ENCODE data around the gene CRACR2B.

CRACR2B gene

DNA sequence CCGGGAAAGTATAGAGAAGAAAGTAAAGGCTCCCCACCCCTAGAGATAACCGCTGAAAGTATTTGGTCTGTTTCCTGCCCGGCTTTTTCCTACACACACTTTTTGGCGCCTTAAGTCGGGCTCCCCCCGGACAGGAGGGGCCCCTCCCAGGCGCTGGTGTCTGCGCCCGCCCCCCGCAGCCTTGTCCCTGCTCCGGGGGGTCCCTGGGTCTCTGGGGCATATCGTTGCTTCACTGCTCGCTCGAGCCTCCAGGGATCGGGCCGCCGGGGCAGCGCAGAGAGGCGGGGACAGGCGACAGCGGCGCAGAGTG is 928 bp upstream of the CRACR2B start:
- Histone ChIP-seq H3K4me3 (ENCODE audit: low read depth in 1 of 5, low read length in 5 of 5) (peak overlapping the region in 2 of 5 donors; percentile 55 to 59), H3K9ac (ENCODE audit: low read length in 5 of 5) (peak overlapping the region in 3 of 5 donors; percentile 7 to 45 (median 35)), H3K27me3 (ENCODE audit: control insufficient read depth in 5 of 5, insufficient read depth in 4 of 5, low read length in 5 of 5) (no peaks in the 10 kb centered on the region), H3K36me3 (ENCODE audit: control insufficient read depth in 5 of 5, insufficient read depth in 5 of 5, low read length in 5 of 5) (peaks cover 0 to 37% (median 29%) of the 10 kb centered on the region in 5 donors), H3K27ac (ENCODE audit: low read depth, low read length) (peak overlapping the region; percentile 67), H3K9me3 (ENCODE audit: control insufficient read depth in 5 of 5, low read length in 5 of 5) (no peaks in the 10 kb centered on the region), H3K4me1 (ENCODE audit: control insufficient read depth in 5 of 5, insufficient read depth in 5 of 5, low read length in 5 of 5) (peaks cover 4 to 96% (median 82%) of the 10 kb centered on the region in 5 donors)

DNA sequence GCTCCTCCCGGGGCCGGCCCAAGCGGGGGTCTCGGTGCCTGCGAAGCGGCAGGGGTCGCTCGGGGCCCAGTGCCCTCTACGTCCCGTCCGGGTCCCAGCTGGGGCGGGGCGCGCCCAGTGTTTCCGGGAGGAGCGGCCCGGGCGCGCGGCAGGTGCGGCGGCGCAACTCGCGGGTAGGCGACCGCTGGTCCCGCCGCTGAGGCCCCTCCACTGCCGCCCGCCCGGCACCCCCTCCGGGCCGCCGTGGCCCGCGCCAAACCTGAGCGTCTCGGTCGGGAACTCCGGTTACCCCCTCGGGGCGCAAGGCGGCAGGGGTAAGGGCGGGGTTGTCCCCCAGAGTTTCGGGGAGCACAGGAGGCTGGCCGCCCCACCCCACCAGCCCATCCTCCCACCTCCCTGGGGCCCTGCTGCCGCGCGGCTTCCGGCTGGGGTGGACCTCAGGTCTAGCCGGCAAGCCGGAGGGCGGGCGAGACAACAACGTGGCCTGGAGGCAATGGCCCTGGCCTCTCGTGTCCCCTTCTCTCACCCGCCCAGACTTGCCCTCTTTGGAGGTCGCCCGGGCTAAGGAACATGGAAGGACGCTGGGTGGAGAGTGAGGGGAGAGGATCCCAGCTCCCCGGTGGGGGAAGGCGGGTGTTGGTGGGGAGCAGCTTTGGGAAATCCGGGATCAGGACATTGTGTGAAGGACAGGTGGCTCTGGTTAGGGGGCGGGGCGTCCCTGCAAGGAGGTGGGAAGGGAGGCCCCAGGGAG is 398 bp upstream of the CRACR2B start:
- Histone ChIP-seq H3K4me1 (ENCODE audit: control insufficient read depth in 5 of 5, insufficient read depth in 5 of 5, low read length in 5 of 5) (peaks cover 3 to 96% (median 82%) of the 10 kb centered on the region in 5 donors), H3K9me3 (ENCODE audit: control insufficient read depth in 5 of 5, low read length in 5 of 5) (no peaks in the 10 kb centered on the region), H3K27me3 (ENCODE audit: control insufficient read depth in 5 of 5, insufficient read depth in 4 of 5, low read length in 5 of 5) (no peaks in the 10 kb centered on the region), H3K4me3 (ENCODE audit: low read depth in 1 of 5, low read length in 5 of 5) (peak overlapping the region in 3 of 5 donors; percentile 22 to 59 (median 55)), H3K9ac (ENCODE audit: low read length in 5 of 5) (peak overlapping the region in 4 of 5 donors; percentile 7 to 45 (median 30)), H3K27ac (ENCODE audit: low read depth, low read length) (peak overlapping the region; percentile 67), H3K36me3 (ENCODE audit: control insufficient read depth in 5 of 5, insufficient read depth in 5 of 5, low read length in 5 of 5) (peaks cover 0 to 32% (median 27%) of the 10 kb centered on the region in 5 donors)

DNA sequence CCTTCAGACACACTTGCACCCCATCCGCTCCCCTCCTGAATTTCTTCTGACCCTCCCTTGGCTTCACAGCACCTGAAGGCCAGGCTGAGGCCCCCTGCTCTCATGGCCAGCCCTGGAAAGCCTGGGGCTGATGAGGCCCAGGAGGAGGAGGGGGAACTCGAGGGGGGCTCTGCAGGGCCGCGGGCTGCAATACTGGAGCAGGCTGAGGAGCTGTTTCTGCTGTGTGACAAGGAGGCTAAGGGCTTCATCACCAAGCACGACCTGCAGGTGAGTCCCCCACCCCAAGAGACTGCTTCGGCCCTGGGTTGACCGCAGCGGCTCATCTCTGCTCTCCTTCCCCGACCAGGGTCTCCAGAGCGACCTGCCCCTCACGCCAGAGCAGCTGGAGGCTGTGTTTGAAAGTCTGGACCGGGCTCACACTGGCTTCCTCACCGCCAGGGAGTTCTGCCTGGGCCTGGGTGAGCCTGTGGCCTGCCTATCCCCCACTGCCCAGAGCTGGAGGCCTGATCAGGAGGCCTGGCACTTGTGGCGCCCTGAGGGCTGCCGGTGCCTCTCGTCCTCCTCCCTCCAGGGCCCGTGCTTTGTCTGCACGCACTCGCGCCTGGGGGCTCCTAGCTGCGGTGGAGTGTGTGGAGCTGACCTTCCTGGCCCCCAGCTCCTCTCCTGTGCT is 922 bp downstream of the CRACR2B start:
- no peaks in the 10 kb centered on the region for H3K27me3 ChIP-seq (ENCODE audit: control insufficient read depth in 5 of 5, insufficient read depth in 4 of 5, low read length in 5 of 5)
- no peaks in the 10 kb centered on the region for H3K9me3 ChIP-seq (ENCODE audit: control insufficient read depth in 5 of 5, low read length in 5 of 5)
- peak overlapping the region; percentile 67 for H3K27ac ChIP-seq (ENCODE audit: low read depth, low read length)

DNA sequence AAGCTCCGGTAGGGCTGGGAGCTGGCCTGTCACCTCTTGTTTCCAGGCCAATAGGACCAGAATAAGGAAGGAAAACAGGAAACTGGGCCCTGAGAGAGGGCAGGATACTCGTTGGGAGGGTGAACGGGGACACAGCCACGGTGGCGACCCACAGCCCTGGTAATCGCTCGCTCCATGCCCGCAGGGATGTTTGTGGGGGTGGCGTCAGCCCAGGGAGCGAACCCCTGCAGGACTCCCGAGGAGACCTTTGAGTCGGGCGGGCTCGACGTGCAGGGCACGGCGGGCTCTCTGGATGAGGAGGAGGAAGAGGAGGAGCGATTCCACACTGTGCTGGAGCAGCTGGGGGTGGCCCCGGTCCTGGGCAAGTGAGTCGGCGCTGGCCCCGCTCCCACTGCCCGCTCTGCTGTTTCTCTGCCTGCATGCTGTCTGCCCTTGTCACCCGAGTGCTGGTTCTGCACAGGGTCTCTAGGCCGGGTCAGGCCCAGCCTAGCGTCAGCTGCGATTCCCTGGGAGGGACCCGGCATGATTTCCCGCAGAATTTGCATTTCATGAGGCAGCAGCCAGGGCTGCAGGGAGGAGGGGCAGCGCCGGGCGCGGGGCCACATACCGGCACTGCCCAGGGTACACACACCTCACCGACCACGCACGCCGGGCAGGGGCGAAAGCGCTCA is 1.6 kb downstream of the CRACR2B start:
- Histone ChIP-seq H3K27me3 (ENCODE audit: control insufficient read depth in 5 of 5, insufficient read depth in 4 of 5, low read length in 5 of 5) (no peaks in the 10 kb centered on the region), H3K36me3 (ENCODE audit: control insufficient read depth in 5 of 5, insufficient read depth in 5 of 5, low read length in 5 of 5) (peaks cover 0 to 14% (median 10%) of the 10 kb centered on the region in 5 donors), H3K4me1 (ENCODE audit: control insufficient read depth in 5 of 5, insufficient read depth in 5 of 5, low read length in 5 of 5) (peaks cover 4 to 90% (median 77%) of the 10 kb centered on the region in 5 donors), H3K9me3 (ENCODE audit: control insufficient read depth in 5 of 5, low read length in 5 of 5) (no peaks in the 10 kb centered on the region), H3K4me3 (ENCODE audit: low read depth in 1 of 5, low read length in 5 of 5) (peak overlapping the region in 4 of 5 donors; percentile 58 to 75 (median 64)), H3K27ac (ENCODE audit: low read depth, low read length) (peak overlapping the region; percentile 23), H3K9ac (ENCODE audit: low read length in 5 of 5) (peak overlapping the region in 2 of 5 donors; percentile 53 to 74)

More for the DNA sequence above, 922 bp downstream of the CRACR2B start:
- Histone ChIP-seq H3K4me3 (ENCODE audit: low read depth in 1 of 5, low read length in 5 of 5) (peak overlapping the region in 3 of 5 donors; percentile 62 to 75 (median 66)), H3K9ac (ENCODE audit: low read length in 5 of 5) (peak overlapping the region in 2 of 5 donors; percentile 53 to 74), H3K36me3 (ENCODE audit: control insufficient read depth in 5 of 5, insufficient read depth in 5 of 5, low read length in 5 of 5) (peaks cover 0 to 21% (median 17%) of the 10 kb centered on the region in 5 donors), H3K4me1 (ENCODE audit: control insufficient read depth in 5 of 5, insufficient read depth in 5 of 5, low read length in 5 of 5) (peaks cover 3 to 89% (median 77%) of the 10 kb centered on the region in 5 donors)

DNA sequence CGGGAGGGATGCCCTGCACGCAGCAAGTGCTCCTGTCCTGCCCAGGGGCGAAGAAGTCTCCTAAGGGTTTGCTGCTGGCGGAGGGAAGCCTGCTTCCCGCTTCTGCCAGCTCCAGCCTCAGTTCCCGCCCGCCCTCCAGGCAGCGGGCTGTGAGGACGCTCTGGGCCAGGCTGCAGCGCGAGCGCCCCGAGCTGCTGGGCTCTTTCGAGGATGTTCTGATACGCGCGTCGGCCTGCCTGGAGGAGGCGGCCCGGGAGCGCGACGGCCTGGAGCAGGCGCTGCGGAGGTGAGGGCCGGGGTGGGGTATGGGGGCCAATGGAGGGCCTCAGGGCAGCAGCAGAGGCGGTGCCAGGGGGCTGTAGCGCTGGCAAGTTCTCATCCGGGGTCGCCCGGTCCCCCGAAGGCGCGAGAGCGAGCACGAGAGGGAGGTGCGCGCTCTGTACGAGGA is 2.2 kb downstream of the CRACR2B start:
- Histone ChIP-seq H3K36me3 (ENCODE audit: control insufficient read depth in 5 of 5, insufficient read depth in 5 of 5, low read length in 5 of 5) (peaks cover 0 to 9% (median 5%) of the 10 kb centered on the region in 5 donors), H3K9ac (ENCODE audit: low read length in 5 of 5) (peak overlapping the region in 2 of 5 donors; percentile 53 to 74), H3K4me1 (ENCODE audit: control insufficient read depth in 5 of 5, insufficient read depth in 5 of 5, low read length in 5 of 5) (peaks cover 6 to 91% (median 78%) of the 10 kb centered on the region in 5 donors), H3K27ac (ENCODE audit: low read depth, low read length) (peak overlapping the region; percentile 23), H3K9me3 (ENCODE audit: control insufficient read depth in 5 of 5, low read length in 5 of 5) (no peaks in the 10 kb centered on the region), H3K27me3 (ENCODE audit: control insufficient read depth in 5 of 5, insufficient read depth in 4 of 5, low read length in 5 of 5) (no peaks in the 10 kb centered on the region), H3K4me3 (ENCODE audit: low read depth in 1 of 5, low read length in 5 of 5) (peak overlapping the region in 4 of 5 donors; percentile 58 to 75 (median 64))

DNA sequence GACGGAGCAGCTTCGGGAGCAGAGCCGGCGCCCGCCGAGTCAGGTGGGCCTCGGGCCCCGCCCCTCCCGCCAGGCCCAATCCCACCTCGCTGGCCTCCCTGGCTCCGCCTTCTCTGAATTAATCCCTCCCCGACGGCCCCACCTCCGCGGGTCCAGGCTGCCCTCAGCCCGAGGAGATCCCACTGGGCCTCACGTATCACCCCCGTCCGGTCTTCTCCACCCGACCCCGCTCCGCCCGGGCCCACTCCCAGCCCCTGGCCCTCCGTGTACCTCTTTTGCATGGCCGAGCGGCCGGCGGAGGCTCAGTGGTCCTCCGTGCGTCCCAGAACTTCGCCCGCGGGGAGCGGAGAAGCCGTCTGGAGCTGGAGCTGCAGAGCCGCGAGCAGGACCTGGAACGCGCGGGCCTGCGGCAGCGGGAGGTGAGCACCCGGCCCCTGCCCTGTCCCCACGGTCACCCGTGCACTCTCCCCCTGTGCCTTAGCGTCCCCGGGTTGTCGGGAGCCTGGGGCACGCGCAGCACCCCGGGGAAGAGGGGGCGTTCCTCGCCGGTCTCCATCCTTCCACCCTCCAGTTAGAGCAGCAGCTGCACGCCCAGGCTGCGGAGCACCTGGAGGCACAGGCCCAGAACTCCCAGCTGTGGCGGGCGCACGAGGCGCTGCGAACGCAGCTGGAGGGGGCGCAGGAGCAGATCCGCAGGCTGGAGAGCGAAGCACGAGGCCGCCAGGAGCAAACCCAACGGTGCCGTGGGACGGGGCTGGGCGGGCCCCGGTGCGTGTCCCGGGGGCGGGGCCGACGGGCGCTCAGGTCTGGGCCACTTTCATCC is 2.8 kb downstream of the CRACR2B start:
- peaks cover 6 to 89% (median 80%) of the 10 kb centered on the region in 5 donors for H3K4me1 ChIP-seq (ENCODE audit: control insufficient read depth in 5 of 5, insufficient read depth in 5 of 5, low read length in 5 of 5)
- H3K36me3 ChIP-seq (ENCODE audit: control insufficient read depth in 5 of 5, insufficient read depth in 5 of 5, low read length in 5 of 5): peaks cover 0 to 2% (median 0%) of the 10 kb centered on the region in 5 donors
- H3K4me3 ChIP-seq (ENCODE audit: low read depth in 1 of 5, low read length in 5 of 5): peak overlapping the region in 4 of 5 donors; percentile 58 to 75 (median 64)
- no peak overlapping the region for H3K27ac ChIP-seq (ENCODE audit: low read depth, low read length)
- no peak overlapping the region for H3K9ac ChIP-seq (ENCODE audit: low read length in 5 of 5)
- H3K9me3 ChIP-seq (ENCODE audit: control insufficient read depth in 5 of 5, low read length in 5 of 5): no peaks in the 10 kb centered on the region
- no peaks in the 10 kb centered on the region for H3K27me3 ChIP-seq (ENCODE audit: control insufficient read depth in 5 of 5, insufficient read depth in 4 of 5, low read length in 5 of 5)

DNA sequence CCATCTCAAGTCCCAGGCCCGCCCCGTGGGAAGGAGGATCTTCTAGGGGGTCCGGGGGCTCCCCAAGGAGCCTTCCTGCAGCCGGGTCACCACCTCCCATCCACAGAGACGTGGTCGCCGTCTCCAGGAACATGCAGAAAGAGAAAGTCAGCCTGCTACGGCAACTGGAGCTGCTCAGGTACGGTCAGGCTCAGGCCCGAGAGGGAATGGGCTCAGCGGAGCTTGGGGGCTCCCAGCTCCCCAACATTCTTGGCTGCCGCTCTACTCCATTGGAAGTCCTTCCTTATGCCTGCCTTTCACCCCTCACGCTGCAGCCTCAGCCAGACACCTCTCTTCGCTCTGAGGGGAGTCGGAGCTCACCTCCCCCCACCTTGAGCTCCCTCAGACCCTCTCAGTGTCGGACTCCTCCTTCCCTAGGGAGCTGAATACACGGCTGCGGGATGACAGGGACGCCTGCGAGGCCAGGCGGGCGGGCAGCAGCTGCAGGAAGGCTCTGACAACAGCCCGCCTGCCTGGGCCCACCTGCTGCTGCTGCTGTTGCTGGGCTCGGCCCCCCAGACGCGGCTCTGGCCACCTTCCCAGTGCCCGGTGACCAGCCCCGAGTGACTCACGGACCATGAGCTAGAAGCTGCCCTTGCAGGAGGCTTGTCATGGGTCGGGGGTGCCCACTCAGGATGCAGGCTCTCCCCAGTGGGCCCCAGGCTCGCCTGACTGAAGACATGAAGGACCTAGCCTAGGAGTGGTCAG is 3.6 kb downstream of the CRACR2B start:
- Histone ChIP-seq H3K36me3 (ENCODE audit: control insufficient read depth in 5 of 5, insufficient read depth in 5 of 5, low read length in 5 of 5) (peaks cover 0 to 3% (median 3%) of the 10 kb centered on the region in 5 donors), H3K4me1 (ENCODE audit: control insufficient read depth in 5 of 5, insufficient read depth in 5 of 5, low read length in 5 of 5) (peaks cover 6 to 85% (median 78%) of the 10 kb centered on the region in 5 donors), H3K27ac (ENCODE audit: low read depth, low read length) (no peak overlapping the region), H3K9ac (ENCODE audit: low read length in 5 of 5) (no peak overlapping the region), H3K4me3 (ENCODE audit: low read depth in 1 of 5, low read length in 5 of 5) (peak overlapping the region in 2 of 5 donors; percentile 58 to 73), H3K9me3 (ENCODE audit: control insufficient read depth in 5 of 5, low read length in 5 of 5) (no peaks in the 10 kb centered on the region), H3K27me3 (ENCODE audit: control insufficient read depth in 5 of 5, insufficient read depth in 4 of 5, low read length in 5 of 5) (no peaks in the 10 kb centered on the region)

DNA sequence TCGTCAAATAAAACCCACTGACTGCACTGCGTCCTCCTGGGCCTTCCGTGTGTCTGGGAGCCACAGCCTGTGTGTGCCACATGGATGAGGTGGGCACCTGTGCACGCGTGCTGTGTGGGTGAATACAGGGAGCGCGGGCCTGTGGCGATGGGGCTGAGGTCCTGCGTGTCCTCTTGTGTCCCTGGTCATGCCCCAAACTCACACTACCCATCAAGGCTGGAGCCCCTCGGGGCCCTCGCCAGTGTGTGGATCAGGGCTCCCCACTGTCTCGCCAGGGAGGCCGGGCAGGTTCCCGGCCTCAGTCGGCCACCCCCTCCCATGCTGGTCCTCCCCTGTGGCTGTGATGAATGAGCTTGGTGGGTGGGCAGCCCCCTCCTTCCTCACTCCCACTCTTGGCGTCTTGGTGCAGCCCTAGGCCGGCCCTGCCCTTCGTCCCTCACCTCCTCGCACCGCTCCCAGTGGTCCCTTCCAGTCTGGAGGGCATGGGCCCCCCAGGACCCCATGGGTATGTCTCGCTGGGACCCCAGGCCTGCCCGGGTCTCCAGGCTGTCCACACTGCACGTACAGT is 4.3 kb downstream of the CRACR2B start:
- peak overlapping the region in 4 of 5 donors; percentile 36 to 73 (median 65) for H3K4me3 ChIP-seq (ENCODE audit: low read depth in 1 of 5, low read length in 5 of 5)
- H3K9ac ChIP-seq (ENCODE audit: low read length in 5 of 5): peak overlapping the region in 3 of 5 donors; percentile 16 to 74 (median 53)
- no peak overlapping the region for H3K27ac ChIP-seq (ENCODE audit: low read depth, low read length)
- H3K9me3 ChIP-seq (ENCODE audit: control insufficient read depth in 5 of 5, low read length in 5 of 5): no peaks in the 10 kb centered on the region
- H3K27me3 ChIP-seq (ENCODE audit: control insufficient read depth in 5 of 5, insufficient read depth in 4 of 5, low read length in 5 of 5): no peaks in the 10 kb centered on the region
- H3K4me1 ChIP-seq (ENCODE audit: control insufficient read depth in 5 of 5, insufficient read depth in 5 of 5, low read length in 5 of 5): peaks cover 6 to 83% (median 75%) of the 10 kb centered on the region in 5 donors
- peaks cover 0 to 11% (median 10%) of the 10 kb centered on the region in 5 donors for H3K36me3 ChIP-seq (ENCODE audit: control insufficient read depth in 5 of 5, insufficient read depth in 5 of 5, low read length in 5 of 5)
